ENCODE measurements around the gene CLUH. TPM values are rescaled to one million over a fixed set of nuclear protein-coding genes. Genes with fewer than 3 reads are reported as not detected.

The CLUH gene
- total RNA-seq, 2 donors from 2014 or later = 36.3 to 65.4 TPM

- no peak for DNase-seq (ENCODE audit: low spot score)
- Histone ChIP-seq H3K27me3 (replicated peaks; ENCODE audit: insufficient read depth) (no peaks in the 10 kb centered on the region), H3K27ac (no peak overlapping the region), H3K9me3 (no peaks in the 10 kb centered on the region), H3K4me1 (ENCODE audit: control insufficient read depth in 1 of 2, low read depth in 2 of 2) (no peaks in the 10 kb centered on the region), H3K4me3 (no peak overlapping the region), H3K36me3 (peaks cover 53% of the 10 kb centered on the region)
- no peak for ATAC-seq (ENCODE audit: insufficient number of reproducible peaks, low FRiP score, low read depth)
- TF ChIP-seq, protein P1, sequence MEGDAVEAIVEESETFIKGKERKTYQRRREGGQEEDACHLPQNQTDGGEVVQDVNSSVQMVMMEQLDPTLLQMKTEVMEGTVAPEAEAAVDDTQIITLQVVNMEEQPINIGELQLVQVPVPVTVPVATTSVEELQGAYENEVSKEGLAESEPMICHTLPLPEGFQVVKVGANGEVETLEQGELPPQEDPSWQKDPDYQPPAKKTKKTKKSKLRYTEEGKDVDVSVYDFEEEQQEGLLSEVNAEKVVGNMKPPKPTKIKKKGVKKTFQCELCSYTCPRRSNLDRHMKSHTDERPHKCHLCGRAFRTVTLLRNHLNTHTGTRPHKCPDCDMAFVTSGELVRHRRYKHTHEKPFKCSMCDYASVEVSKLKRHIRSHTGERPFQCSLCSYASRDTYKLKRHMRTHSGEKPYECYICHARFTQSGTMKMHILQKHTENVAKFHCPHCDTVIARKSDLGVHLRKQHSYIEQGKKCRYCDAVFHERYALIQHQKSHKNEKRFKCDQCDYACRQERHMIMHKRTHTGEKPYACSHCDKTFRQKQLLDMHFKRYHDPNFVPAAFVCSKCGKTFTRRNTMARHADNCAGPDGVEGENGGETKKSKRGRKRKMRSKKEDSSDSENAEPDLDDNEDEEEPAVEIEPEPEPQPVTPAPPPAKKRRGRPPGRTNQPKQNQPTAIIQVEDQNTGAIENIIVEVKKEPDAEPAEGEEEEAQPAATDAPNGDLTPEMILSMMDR (IDR thresholded peaks at IDR 0.05) = no peak
Measured at GRCh38 chr17:2692781-2693135, 18.8 kb downstream of the CLUH start.

GRCh38 chr17:2691965-2692780 is 19.4 kb downstream of the CLUH start:
- Histone ChIP-seq H3K4me3 (no peak overlapping the region), H3K4me1 (ENCODE audit: control insufficient read depth in 1 of 2, low read depth in 2 of 2) (peaks cover 1 to 6% of the 10 kb centered on the region in 2 donors), H3K27ac (no peak overlapping the region), H3K9me3 (no peaks in the 10 kb centered on the region), H3K27me3 (replicated peaks; ENCODE audit: insufficient read depth) (no peaks in the 10 kb centered on the region), H3K36me3 (peaks cover 47% of the 10 kb centered on the region)
- no peak for ATAC-seq (ENCODE audit: insufficient number of reproducible peaks, low FRiP score, low read depth)
- no peak for DNase-seq (ENCODE audit: low spot score)
- TF ChIP-seq, protein P1 (IDR thresholded peaks at IDR 0.05) = no peak

DNA sequence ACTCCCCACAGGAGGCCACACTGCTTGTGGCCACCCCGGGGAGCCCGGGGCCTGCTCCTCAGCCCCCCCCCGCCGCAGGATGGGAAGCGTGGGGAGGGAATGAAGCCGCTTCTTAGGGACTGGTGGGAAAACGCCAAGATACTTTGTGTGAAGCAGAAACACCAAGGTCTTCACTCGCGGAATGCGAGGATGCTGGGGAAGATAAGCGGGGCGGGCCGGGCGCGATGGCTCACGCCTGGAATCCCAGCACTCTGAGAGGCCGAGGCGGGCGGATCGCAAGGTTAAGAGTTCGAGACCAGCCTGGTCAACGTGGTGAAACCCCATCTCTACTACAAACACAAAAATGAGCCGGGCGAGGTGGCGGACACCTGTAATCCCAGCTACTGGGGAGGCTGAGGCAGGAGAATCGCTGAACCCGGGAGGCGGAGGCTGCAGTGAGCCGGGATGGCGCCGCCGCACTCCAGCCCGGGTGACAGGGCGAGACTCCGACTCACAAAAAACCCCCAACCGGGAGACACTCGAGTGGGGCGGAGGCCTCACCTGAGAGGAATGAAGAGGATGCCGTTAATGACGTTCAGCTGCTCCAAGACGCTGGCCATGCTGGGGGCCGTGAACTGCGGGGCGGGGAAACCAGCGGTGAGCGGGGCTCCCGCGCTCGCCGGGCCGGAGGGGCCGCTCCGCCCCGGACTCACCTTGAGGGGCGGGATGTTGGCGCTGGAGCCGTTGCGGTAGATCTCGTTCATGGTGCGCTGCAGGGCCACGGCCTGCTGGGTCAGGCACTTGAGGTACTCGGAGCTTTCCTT is 20.3 kb downstream of the CLUH start:
- TF ChIP-seq, protein P1 (IDR thresholded peaks at IDR 0.05) = no peak
- Histone ChIP-seq H3K27me3 (replicated peaks; ENCODE audit: insufficient read depth) (no peaks in the 10 kb centered on the region), H3K4me3 (no peak overlapping the region), H3K27ac (no peak overlapping the region), H3K36me3 (peaks cover 38% of the 10 kb centered on the region), H3K4me1 (ENCODE audit: control insufficient read depth in 1 of 2, low read depth in 2 of 2) (peaks cover 5 to 13% of the 10 kb centered on the region in 2 donors), H3K9me3 (no peaks in the 10 kb centered on the region)
- no peak for DNase-seq (ENCODE audit: low spot score)
- ATAC-seq (ENCODE audit: insufficient number of reproducible peaks, low FRiP score, low read depth) = no peak

GRCh38 chr17:2690165-2691068 is 21.1 kb downstream of the CLUH start:
- Histone ChIP-seq H3K27me3 (replicated peaks; ENCODE audit: insufficient read depth) (no peaks in the 10 kb centered on the region), H3K4me1 (ENCODE audit: control insufficient read depth in 1 of 2, low read depth in 2 of 2) (peaks cover 9 to 20% of the 10 kb centered on the region in 2 donors), H3K4me3 (no peak overlapping the region), H3K27ac (no peak overlapping the region), H3K36me3 (peaks cover 30% of the 10 kb centered on the region), H3K9me3 (no peaks in the 10 kb centered on the region)
- DNase-seq (ENCODE audit: low spot score) (no peak), ATAC-seq (ENCODE audit: insufficient number of reproducible peaks, low FRiP score, low read depth) (no peak)
- TF ChIP-seq, protein P1 (IDR thresholded peaks at IDR 0.05) = no peak

Data from thoracic aorta (tissue), 2 donors.